PC-3 (cell line): Measurements from ENCODE around the gene TUBA4B.

Experiments used
- CTCF ChIP-seq: fragments of 300-600 bp; sonication (generic); conservative IDR thresholded peaks from 2 replicates; pipeline ENCODE4 v1.5.1; 2017; ENCODE audit warnings: antibody characterized with exemption, low read depth, mild to moderate bottlenecking, low read length
- EZH2 ChIP-seq: fragments of 300-600 bp; sonication (generic); IDR thresholded peaks from one replicate; pipeline ENCODE4 v1.6.1; 2017; ENCODE audit warnings: antibody characterized with exemption, mild to moderate bottlenecking, low read length; ENCODE audit not compliant: unreplicated experiment
- EZH2phosphoT487 ChIP-seq: fragments of 300-600 bp; sonication (generic); IDR thresholded peaks from 2 replicates; pipeline ENCODE4 v1.6.1; 2018; ENCODE audit warnings: mild to moderate bottlenecking, antibody characterized with exemption, low read length, borderline replicate concordance

GRCh38 chr2:219278655-219279150, 25.7 kb downstream of the TUBA4B start:
- TF ChIP-seq CTCF (no peak), EZH2 (no peak), EZH2phosphoT487 (no peak)
